Embryonic facial prominence (tissue), 1 donor: ENCODE results near the gene SHQ1.
"Not testable (repeated sequence)": the region's sequence is repeated elsewhere in the genome, so short reads cannot be mapped to it uniquely, and the experiment has no call there.

ENCODE experiments used
- DNase-seq: peaks from one replicate; pipeline ENCODE4 v3.0.0-alpha.2; 2016; ENCODE audit errors: extremely low spot score

SHQ1 gene

DNA sequence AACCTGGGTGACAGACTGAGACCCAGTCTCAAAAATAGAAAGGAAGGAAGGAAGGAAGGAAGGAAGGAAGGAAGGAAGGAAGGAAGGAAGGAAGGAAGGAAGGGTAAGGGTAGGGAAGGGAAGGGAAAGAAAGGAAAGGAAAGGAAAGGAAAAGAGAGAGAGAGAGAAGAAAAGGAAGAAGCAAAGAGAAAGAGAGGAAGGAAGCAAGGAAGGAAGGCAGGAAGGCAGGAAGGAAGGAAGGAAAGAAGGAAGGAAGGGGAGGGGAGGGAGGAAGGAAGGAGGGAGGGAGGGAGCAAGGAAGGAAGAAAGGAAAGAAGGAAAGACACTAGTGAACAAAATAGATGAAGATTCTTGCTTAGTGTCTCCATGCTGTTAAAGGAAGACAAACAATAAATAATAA, 129.1 kb downstream of the SHQ1 start:
- no peak for DNase-seq

GRCh38 chr3:72714135-72714534, 134.1 kb downstream of the SHQ1 start:
- DNase-seq = not testable (repeated sequence)

- DNase-seq = not testable (repeated sequence)
These were observed 137.8 kb downstream of the SHQ1 start for GRCh38 chr3:72710471-72710870.

GRCh38 chr3:72708441-72708840, 139.8 kb downstream of the SHQ1 start:
- no peak for DNase-seq

- no peak for DNase-seq
These were observed 145.2 kb downstream of the SHQ1 start for GRCh38 chr3:72702997-72703396.

DNA sequence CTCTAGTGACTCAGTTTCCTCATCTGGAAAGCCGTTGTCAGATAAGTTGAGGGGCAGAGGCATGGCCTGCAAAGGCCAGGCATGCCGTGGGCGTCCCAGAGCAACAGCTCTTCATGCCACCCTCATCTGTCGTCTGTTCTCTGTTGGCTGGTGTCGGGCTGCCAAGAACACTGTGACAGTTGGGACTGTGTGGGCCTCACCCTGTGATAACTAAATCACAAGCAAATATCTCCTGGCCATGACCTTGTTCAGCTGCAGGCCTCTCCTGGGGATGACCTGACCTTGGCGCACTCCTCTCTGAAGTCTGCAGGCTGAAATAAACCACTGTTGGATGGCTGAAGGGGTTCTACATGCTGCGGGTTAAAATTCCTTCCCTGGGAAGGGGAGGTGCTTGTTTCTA, 145.9 kb downstream of the SHQ1 start:
- DNase-seq = no peak

GRCh38 chr3:72700106-72700505, 148.1 kb downstream of the SHQ1 start:
- DNase-seq = no peak

DNA sequence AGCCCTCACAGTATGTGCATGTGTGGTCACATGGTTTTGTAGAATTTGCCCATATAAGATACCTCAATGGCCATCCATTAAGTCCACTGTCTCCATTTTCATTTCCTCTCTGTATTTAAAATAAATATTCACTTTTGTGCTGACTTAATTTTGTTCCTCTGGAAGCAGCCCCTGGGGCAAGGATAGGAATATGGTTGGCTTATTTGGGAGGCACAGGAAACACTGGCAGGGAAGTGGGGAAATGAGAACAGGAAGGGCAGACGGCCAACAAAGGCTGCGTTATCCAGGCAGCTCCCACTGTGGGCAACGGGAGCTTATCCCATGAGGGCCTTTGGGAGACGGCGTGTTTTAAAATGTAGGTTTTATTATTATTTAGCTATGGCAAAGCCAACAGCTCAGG, 148.6 kb downstream of the SHQ1 start:
- DNase-seq = no peak
